ENCODE measurements around the gene AADACL2.
"Not testable (repeated sequence)": the region's sequence is repeated elsewhere in the genome, so short reads cannot be mapped to it uniquely, and the experiment has no call there.

The AADACL2 gene

GRCh38 chr3:151766454-151766853, 32.7 kb downstream of the AADACL2 start:
- DNase-seq (ENCODE audit: low read depth in 2 of 2) = no peak

- no peak for DNase-seq (ENCODE audit: low read depth in 2 of 2)
These were observed 34.7 kb downstream of the AADACL2 start for GRCh38 chr3:151768393-151768930.

- DNase-seq (ENCODE audit: low read depth in 2 of 2) = no peak
These were observed 35.4 kb downstream of the AADACL2 start for GRCh38 chr3:151769175-151769574.

- no peak for DNase-seq (ENCODE audit: low read depth in 2 of 2)
These were observed 37.2 kb downstream of the AADACL2 start for GRCh38 chr3:151770956-151771355.

DNA sequence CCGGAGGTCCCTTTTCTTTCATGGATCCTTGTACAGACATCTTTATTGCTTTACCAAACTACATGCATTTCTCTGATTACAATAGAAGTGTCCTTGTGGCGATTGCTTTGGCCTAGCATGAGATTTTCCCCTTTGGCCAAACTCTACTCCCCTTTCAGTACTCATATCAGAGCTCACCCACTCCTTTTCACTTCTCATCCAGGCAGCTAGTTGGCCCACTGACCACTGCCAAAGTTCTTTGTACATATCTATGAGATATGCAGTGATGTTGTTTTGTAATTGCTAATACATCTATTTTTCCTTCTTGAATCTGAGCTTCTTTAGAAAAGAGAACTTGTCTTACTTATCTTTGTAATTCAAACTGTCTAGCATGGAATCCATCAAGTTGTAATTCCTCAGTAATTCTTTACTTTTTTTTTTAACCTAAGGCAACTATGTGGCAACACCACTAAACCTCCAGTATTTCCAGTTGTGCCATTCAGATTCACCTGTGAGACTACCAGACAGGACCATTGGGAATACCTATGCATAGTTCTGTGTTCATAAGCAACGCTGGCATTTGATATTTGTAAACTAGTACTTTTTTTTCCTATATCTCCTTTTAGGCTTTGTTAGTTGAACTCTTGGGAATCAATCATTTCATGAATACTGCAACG, 39.2 kb downstream of the AADACL2 start:
- DNase-seq (ENCODE audit: low read depth in 2 of 2) = no peak

- no peak for DNase-seq (ENCODE audit: low read depth in 2 of 2)
These were observed 40.5 kb downstream of the AADACL2 start for GRCh38 chr3:151774235-151774634.

GRCh38 chr3:151774910-151775309, 41.2 kb downstream of the AADACL2 start:
- no peak for DNase-seq (ENCODE audit: low read depth in 2 of 2)

DNA sequence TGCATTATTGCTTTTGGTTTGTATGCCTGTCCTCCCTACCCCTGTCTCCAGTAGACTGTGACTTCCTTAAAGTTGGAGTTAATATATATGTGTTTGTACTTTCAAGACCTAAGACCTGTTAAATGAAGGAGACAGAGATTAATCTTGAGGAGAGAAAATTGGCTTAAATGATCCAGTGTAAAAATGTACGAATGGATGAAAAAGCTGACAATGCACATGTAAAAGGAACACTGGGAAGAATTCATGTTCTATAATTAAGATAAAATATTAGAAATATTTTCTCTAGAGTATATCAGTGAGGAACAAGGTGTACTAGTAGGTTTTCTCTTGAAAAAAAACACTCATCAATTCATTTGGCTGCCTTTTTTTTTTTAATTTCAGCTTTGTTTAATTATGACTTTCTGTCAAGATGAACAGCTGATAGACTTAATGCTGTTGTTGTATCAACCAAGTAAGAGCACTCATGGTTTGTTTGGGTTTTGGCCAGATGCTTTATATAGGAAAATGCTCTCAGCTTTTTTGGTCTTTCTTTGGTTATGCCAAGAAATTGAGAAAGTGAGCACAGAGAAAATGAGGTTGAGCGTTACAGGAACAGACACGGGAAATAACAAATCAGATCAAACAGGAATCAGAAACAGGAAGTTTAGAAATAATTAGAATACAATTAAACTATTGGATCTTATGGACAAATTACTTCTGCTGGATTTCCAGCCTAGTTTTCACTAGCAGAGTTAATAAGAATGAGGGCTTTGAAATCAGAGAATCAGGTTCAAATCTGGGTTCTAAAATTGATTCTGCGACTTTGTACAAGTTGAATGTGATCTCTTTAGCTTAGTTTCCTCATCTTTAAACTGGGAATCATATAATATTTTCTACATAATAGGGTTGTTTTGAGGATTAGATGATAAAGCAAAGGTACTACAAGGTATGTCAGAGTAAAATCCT, 41.9 kb downstream of the AADACL2 start:
- DNase-seq (ENCODE audit: low read depth in 2 of 2) = no peak

- no peak for DNase-seq (ENCODE audit: low read depth in 2 of 2)
These were observed 42.6 kb downstream of the AADACL2 start for GRCh38 chr3:151776259-151776740.

GRCh38 chr3:151777880-151778279, 44.2 kb downstream of the AADACL2 start:
- DNase-seq (ENCODE audit: low read depth in 2 of 2) = no peak

DNA sequence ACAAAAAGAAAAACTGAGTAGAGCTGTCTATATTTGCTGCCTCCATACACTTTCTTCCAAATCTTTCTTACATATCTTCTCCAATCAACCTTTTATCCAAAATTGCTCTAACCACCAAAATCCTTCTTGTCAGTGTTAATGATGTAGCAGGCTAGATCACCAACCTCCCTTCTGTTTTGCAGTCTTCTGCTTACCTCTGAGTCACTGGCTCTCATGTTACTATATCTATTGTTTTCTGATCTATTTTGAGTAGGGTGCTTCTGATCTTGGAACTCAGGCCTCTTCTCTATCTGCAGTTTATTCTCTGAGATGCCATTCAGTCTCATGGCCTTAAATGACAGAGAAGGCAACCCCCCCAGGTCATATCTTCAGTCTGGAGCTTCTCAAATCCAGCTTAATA, 53.9 kb downstream of the AADACL2 start:
- DNase-seq (ENCODE audit: low read depth in 2 of 2) = no peak

DNA sequence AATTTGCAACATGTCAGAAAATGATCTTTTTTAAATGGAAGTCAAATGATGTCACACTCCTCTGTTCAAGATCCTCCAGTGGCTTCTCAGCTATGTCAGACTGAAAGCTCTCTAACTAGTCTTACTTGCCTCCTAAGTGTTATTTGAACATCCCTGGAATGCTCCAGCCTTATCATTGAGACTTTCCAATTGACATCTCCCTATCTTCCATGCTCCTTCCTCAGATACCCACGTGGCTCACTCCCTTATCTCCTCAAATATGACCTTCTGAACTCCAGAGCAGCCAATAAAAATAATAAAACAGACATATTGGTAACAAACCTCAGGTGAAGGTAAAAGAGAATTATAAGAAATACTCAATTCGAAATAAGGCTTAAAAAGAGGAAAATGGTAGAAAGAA, 54.7 kb downstream of the AADACL2 start:
- no peak for DNase-seq (ENCODE audit: low read depth in 2 of 2)

DNA sequence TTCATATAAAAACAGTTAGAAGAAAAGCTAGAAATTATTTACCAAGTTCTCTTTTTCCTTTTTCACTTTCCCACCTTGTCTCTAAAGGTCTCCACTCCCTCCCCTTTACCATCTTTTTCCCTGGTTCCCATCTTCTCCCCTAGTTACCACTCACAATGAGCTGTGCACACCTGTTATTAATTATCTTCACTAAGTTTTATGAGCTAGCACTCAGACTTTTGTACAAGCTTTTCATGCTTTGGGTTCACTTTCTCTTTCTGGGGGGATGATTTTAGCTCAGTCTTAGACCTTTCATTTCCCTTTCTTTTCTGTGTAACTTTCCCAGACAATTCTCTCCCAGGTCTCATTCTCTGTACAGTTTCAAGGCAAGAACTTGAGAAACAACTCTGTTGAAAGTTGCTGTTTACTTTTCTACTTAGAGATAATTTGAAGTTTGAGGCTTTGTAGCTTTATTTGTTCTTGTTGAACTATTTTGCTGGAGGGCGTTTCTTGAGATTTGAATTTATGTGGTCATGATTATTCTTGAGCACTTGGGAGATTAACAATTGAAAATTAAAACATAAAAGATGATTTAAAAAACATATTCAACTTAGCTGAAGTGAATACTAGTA, 56.2 kb downstream of the AADACL2 start:
- no peak for DNase-seq (ENCODE audit: low read depth in 2 of 2)

GRCh38 chr3:151790763-151791162, 57.0 kb downstream of the AADACL2 start:
- DNase-seq (ENCODE audit: low read depth in 2 of 2) = not testable (repeated sequence)

GRCh38 chr3:151792411-151792810, 58.7 kb downstream of the AADACL2 start:
- DNase-seq (ENCODE audit: low read depth in 2 of 2) = no peak

- DNase-seq (ENCODE audit: low read depth in 2 of 2) = no peak
These were observed 59.9 kb downstream of the AADACL2 start for GRCh38 chr3:151793636-151794035.

- no peak for DNase-seq (ENCODE audit: low read depth in 2 of 2)
These were observed 60.4 kb downstream of the AADACL2 start for GRCh38 chr3:151794080-151794479.

GRCh38 chr3:151795276-151795675, 61.5 kb downstream of the AADACL2 start:
- no peak for DNase-seq (ENCODE audit: low read depth in 2 of 2)

- DNase-seq (ENCODE audit: low read depth in 2 of 2) = no peak
These were observed 62.5 kb downstream of the AADACL2 start for GRCh38 chr3:151796105-151796680.

- DNase-seq (ENCODE audit: low read depth in 2 of 2) = no peak
These were observed 64.7 kb downstream of the AADACL2 start for GRCh38 chr3:151798466-151798865.

DNA sequence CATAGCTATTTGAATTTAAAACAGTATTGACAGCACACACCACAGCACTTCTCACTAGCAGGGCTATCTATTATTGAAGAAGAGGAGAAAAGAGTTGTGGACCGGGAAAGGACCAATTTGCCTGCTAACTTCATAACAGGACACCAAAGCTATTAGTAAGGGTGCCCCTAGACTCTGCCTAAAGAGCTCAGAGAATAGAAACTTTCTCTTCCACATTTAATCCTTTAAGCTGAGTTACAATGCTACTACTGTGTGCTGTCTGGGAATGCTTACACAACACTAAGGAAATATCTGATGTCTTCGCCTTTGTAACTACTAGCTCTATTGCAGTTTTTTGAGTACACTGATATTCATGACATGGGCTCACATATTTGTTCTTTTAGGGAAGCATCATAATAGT, 66.7 kb downstream of the AADACL2 start:
- DNase-seq (ENCODE audit: low read depth in 2 of 2) = no peak

- DNase-seq (ENCODE audit: low read depth in 2 of 2) = no peak
These were observed 70.5 kb downstream of the AADACL2 start for GRCh38 chr3:151804267-151804666.

Data from activated CD8-positive, alpha-beta memory T cell treated with anti-CD3 and anti-CD28 coated beads for 4 hours (primary cell).